Right cardiac atrium (tissue), 5 donors: Measurements from ENCODE around the gene TACC3. TPM values are rescaled to one million over a fixed set of nuclear protein-coding genes. Genes with fewer than 3 reads are reported as not detected.

ENCODE experiments used
- ATAC-seq, 2 donors: fragments of 200-7000 bp; cut with Tn5 transposase; one replicate each; pipeline versions ENCODE4 v1.8.0 to v1.9.1; 2020; ENCODE audit warnings: moderate library complexity in 2 of 2, mild to moderate bottlenecking in 1 of 2
- DNase-seq, 3 donors: peaks; one replicate each; pipeline ENCODE4 v3.0.0-alpha.2; 2020
- H3K27ac ChIP-seq: one replicate; pipeline ENCODE4 v1.5.1; 2013; ENCODE audit warnings: mild to moderate bottlenecking, low read length, control low read depth, moderate library complexity
- H3K27me3 ChIP-seq: one replicate; pipeline ENCODE4 v1.6.1; 2013; ENCODE audit not compliant: control insufficient read depth, insufficient read depth
- H3K4me1 ChIP-seq: one replicate; pipeline ENCODE4 v1.6.1; 2013; ENCODE audit warnings: low read length; ENCODE audit not compliant: control insufficient read depth, insufficient read depth
- H3K4me3 ChIP-seq: one replicate; pipeline ENCODE4 v1.5.1; 2013; ENCODE audit warnings: low read length, control low read depth
- H3K9me3 ChIP-seq: one replicate; pipeline ENCODE4 v1.6.1; 2013; ENCODE audit warnings: low read length; ENCODE audit not compliant: control insufficient read depth
- WGBS: extraction: QIAGEN DNeasy Blood & Tissue Kit; methylation state at CpG from one replicate; pipeline ENCODE4 v1.1.7; 2013; 5-methylcytosine and 5-hydroxymethylcytosine counted together
- intact Hi-C, 4 donors: fragments of 100-400 bp; cut with DNase I; formaldehyde crosslinking; loops; one replicate each; pipeline versions ENCODE4 v1.11.0 to v1.14.0; 2022 to 2023
- polyA plus RNA-seq: library from polyadenylated mRNA; stranded (reverse); fragments of 200-250 nt; gene quantifications from one replicate; pipeline ENCODE4 v1.2.3, GENCODE V29; 2013
- total RNA-seq, 4 donors: library from RNA; stranded (reverse); fragmentation: NEBNext Ultra II Directional; extraction: Animal tissue kit (Norgen Biotek cat#: 25700); gene quantifications; one replicate each; pipeline ENCODE4 v1.2.1, GENCODE V29; 2021
- donor health status: healthy with polysubstance abuse.
- donor health status: DM: no; HTN: yes; CAD: no.
- donor health status: DM: no; HTN: no; CAD: no.
- donor health status: DM: no; HTN: yes; CAD: no; lungs with severe emphysema.
- donor health status: DM: yes; HTN: yes; CAD: no.

TACC3 gene
- total and polyA plus RNA-seq, 5 donors, result 4.1 to 10.8 (median 6.3) TPM

GRCh38 chr4:1769692-1770091, 48.4 kb downstream of the TACC3 start:
- no peaks in the 10 kb centered on the region for H3K9me3 ChIP-seq
- H3K4me3 ChIP-seq, result no peak overlapping the region
- WGBS, result 85% methylated on average over 6 of the region's 6 CpGs
- DNase-seq (no peak), ATAC-seq (no peak)
- no peaks in the 10 kb centered on the region for H3K27me3 ChIP-seq
- H3K27ac ChIP-seq, result no peak overlapping the region
- intact Hi-C loops, result no loop called here
- H3K4me1 ChIP-seq, result no peaks in the 10 kb centered on the region

GRCh38 chr4:1770245-1770644, 48.9 kb downstream of the TACC3 start:
- Histone ChIP-seq H3K9me3 (no peaks in the 10 kb centered on the region), H3K4me1 (no peaks in the 10 kb centered on the region), H3K27me3 (no peaks in the 10 kb centered on the region), H3K4me3 (no peak overlapping the region), H3K27ac (no peak overlapping the region)
- ATAC-seq, result no peak
- WGBS, result 56% methylated on average over 33 of the region's 33 CpGs
- intact Hi-C loops, result no loop called here
- DNase-seq, result no peak

DNA sequence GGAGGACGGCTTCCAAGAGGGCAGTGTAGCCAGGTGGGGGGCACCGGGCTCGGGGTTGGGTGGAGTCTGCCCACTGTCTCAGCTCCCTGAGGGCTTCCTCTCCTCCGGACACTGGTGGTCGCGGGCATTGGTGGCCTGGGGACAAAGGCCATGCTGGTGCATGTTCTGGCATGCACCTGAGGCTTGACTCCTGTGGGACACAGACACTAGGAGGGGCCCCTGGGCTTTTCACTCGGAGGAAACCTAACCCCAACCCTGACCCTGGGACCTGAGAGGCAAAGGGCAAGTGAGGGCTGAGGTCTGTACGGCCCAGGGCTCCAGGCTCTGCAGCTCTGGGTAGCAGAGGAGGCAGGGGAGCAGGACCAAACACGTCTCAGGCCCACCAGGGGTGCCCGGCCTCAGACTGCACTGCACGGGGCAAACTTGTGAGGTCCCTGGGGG, 49.5 kb downstream of the TACC3 start:
- no peaks in the 10 kb centered on the region for H3K4me1 ChIP-seq
- intact Hi-C loops, result no loop called here
- no peaks in the 10 kb centered on the region for H3K9me3 ChIP-seq
- ATAC-seq, result no peak
- no peaks in the 10 kb centered on the region for H3K27me3 ChIP-seq
- H3K27ac ChIP-seq, result no peak overlapping the region
- DNase-seq, result no peak
- 84% methylated on average over 11 of the region's 11 CpGs for WGBS
- no peak overlapping the region for H3K4me3 ChIP-seq

GRCh38 chr4:1771555-1772305, 50.4 kb downstream of the TACC3 start:
- H3K27me3 ChIP-seq, result no peaks in the 10 kb centered on the region
- intact Hi-C loops, result no loop called here
- no peak for DNase-seq

DNA sequence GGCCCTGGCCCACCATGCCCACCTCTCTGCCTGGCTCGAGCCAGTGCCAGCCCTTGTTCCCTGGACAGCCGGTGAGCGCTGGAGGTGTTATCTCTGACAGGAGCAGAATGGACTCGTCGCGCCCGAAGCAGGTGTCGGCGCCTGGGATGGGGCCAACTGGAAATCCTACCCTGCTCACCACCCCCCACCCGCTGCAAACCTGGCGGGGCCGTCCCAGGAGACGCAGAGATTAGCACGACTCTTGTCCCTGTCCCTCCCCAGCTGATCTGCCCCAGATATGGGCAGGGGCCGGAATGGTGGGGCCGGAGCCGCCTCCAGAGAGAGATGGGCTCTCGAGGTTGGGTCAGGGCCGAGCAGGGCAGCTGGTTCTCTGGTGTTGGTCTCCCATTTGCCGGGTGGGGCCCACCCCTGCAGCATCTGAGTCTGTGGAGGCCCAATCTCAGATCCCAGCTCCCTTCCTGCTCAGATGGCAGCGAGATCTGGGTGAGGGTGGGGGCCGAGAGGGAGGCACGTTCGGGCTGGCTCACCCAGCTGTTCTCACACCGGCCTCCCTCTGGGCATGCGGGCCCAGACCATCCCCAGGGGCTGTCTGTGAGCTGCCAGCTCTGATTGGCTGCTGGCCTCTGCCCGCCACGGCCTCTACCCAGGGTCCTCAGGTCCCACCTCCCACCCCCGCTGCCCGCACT, 51.7 kb downstream of the TACC3 start:
- H3K4me1 ChIP-seq, result no peaks in the 10 kb centered on the region
- H3K9me3 ChIP-seq, result no peaks in the 10 kb centered on the region
- intact Hi-C loops, result no loop called here
- H3K4me3 ChIP-seq, result no peak overlapping the region
- ATAC-seq (no peak), DNase-seq (no peak)
- WGBS, result 55% methylated on average over 30 of the region's 30 CpGs
- no peaks in the 10 kb centered on the region for H3K27me3 ChIP-seq
- no peak overlapping the region for H3K27ac ChIP-seq

More at GRCh38 chr4:1771555-1772305, 50.4 kb downstream of the TACC3 start:
- no peaks in the 10 kb centered on the region for H3K4me1 ChIP-seq
- H3K9me3 ChIP-seq, result no peaks in the 10 kb centered on the region
- no peak overlapping the region for H3K4me3 ChIP-seq
- WGBS, result 63% methylated on average over 27 of the region's 28 CpGs
- no peak overlapping the region for H3K27ac ChIP-seq
- ATAC-seq, result no peak

GRCh38 chr4:1773754-1774153, 52.4 kb downstream of the TACC3 start:
- no peak overlapping the region for H3K4me3 ChIP-seq
- no peaks in the 10 kb centered on the region for H3K9me3 ChIP-seq
- intact Hi-C loops, result no loop called here
- ATAC-seq (no peak), DNase-seq (no peak)
- WGBS, result 84% methylated on average over 10 of the region's 10 CpGs
- no peak overlapping the region for H3K27ac ChIP-seq
- no peaks in the 10 kb centered on the region for H3K27me3 ChIP-seq
- no peaks in the 10 kb centered on the region for H3K4me1 ChIP-seq

DNA sequence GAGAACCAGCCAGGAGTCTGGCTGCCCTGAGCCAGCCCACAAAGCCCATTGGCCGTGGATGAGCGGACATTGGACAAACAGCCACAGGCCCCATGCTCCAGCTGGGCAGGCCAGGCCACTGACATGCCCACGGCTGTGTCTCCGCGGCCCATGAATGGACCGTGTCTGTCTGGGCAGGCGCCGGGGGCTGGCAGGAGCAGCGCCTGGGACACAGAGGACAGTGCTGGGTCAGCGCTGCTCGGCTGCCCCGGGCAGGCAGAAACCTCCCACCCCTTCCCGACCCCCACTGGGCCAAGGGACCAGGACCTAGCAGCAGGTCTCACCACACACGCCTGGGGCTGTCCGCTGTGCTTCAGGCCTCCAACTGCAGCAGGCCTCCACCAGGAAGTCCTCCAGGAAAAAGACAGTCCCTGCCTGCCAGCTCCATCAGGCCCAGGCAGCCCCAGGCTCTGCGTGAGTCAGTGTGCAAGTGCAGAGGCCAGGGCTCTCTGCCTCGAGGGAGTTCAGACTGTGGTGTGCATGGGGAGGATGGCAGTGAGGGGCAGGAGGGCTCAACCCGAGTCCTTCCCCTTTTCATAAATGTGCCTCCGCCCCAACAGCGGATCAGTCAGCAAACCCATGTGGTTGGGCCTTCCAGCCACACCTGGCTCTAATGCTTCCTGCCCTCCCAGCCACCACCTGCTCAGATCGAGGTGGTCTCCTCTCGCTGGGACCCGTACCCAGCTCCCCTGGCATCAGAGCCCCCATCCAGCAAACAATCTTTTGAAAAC, 54.6 kb downstream of the TACC3 start:
- 78% methylated on average over 23 of the region's 23 CpGs for WGBS
- DNase-seq (no peak), ATAC-seq (no peak)
- Histone ChIP-seq H3K27ac (no peak overlapping the region), H3K27me3 (no peaks in the 10 kb centered on the region), H3K4me1 (no peaks in the 10 kb centered on the region), H3K4me3 (no peak overlapping the region), H3K9me3 (no peaks in the 10 kb centered on the region)
- intact Hi-C loops, result no loop called here

- H3K9me3 ChIP-seq, result no peaks in the 10 kb centered on the region
- no peak overlapping the region for H3K27ac ChIP-seq
- H3K27me3 ChIP-seq, result no peaks in the 10 kb centered on the region
- DNase-seq (no peak), ATAC-seq (no peak)
- intact Hi-C loops, result no loop called here
- WGBS, result 89% methylated on average over 24 of the region's 24 CpGs
- H3K4me1 ChIP-seq, result no peaks in the 10 kb centered on the region
- no peak overlapping the region for H3K4me3 ChIP-seq
Observed at GRCh38 chr4:1776521-1777161, 55.3 kb downstream of the TACC3 start.

DNA sequence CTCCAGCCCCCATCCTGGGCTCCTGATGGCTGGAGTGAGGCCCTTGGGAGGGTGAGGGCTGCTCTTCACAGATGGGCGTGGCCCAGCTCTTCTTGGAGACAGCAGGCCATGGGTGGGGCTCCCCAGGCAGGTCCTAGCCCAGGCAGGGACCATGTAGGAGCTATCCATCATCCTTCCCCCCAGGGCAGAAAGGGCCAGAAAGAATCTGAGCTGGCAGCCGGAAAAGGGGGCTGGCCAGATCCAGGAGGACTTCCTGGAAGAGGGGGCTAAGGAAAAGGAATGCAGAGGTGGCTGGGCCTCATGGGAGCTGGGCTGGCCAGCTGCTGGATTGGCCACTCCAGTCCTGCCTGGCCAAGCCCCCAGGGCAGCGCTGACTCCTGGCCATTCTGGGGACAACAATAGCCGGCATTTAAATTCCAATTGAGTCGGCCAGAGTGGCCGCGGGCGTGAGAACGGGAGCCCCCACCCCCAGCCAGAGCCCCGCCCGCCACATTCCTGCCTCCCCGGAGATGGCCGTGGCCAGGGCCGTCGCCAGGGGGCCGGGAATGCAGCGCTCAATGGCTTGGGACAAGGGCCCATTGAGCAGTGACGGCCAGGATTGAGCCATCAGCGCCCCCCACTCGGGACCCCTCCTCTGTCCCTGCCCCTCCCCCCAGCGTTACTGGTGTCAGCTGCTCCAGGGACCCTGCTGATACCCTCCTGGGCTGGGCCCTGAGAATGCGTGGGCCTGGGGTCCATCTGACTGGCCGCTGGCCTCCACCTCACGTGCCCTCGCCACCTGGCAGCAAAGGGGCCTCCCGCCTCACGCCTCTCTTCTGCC, 56.7 kb downstream of the TACC3 start:
- 32% methylated on average over 27 of the region's 27 CpGs for WGBS
- ATAC-seq, result peak in 1 of 2 donors; percentile 9
- H3K9me3 ChIP-seq, result no peaks in the 10 kb centered on the region
- peak in 1 of 3 donors; percentile 61 for DNase-seq
- H3K4me3 ChIP-seq, result no peak overlapping the region
- no peaks in the 10 kb centered on the region for H3K4me1 ChIP-seq
- no peak overlapping the region for H3K27ac ChIP-seq
- H3K27me3 ChIP-seq, result no peaks in the 10 kb centered on the region
- intact Hi-C loops, result no loop called here

- H3K4me1 ChIP-seq, result no peaks in the 10 kb centered on the region
- H3K4me3 ChIP-seq, result no peak overlapping the region
- no peaks in the 10 kb centered on the region for H3K27me3 ChIP-seq
- intact Hi-C loops, result no loop called here
- no peak overlapping the region for H3K27ac ChIP-seq
- no peak for ATAC-seq
- WGBS, result 84% methylated on average over 18 of the region's 18 CpGs
- peak in 1 of 3 donors; percentile 56 for DNase-seq
- H3K9me3 ChIP-seq, result no peaks in the 10 kb centered on the region
Observed at GRCh38 chr4:1778642-1779392, 57.5 kb downstream of the TACC3 start.
